Cardiac muscle cell (in vitro differentiated cells and primary cell): ENCODE measurements around the gene PTPRD. TPM values are rescaled to one million over a fixed set of nuclear protein-coding genes. Genes with fewer than 3 reads are reported as not detected.

Source experiments
- DNase-seq, 2 donors: peaks; one replicate each; pipeline versions ENCODE4 v3.0.0 to v3.0.0-alpha.2; 2010 to 2017; ENCODE audit warnings: low read depth in 1 of 2, low spot score in 1 of 2
- H3K27ac ChIP-seq: fragments of 200-600 bp; sonication (generic); 2 replicates; pipeline ENCODE4 v1.5.1; 2016
- H3K27me3 ChIP-seq: fragments of 200-600 bp; sonication (generic); 2 replicates; pipeline ENCODE4 v1.6.0; 2016; ENCODE audit warnings: control low read depth
- H3K36me3 ChIP-seq: fragments of 200-600 bp; sonication (generic); 2 replicates; pipeline ENCODE4 v1.5.1; 2016; ENCODE audit warnings: control low read depth
- H3K4me1 ChIP-seq: fragments of 200-600 bp; sonication (generic); 2 replicates; pipeline ENCODE4 v1.8.1; 2017; ENCODE audit warnings: low read depth, mild to moderate bottlenecking, mixed run types
- H3K4me3 ChIP-seq: fragments of 200-600 bp; sonication (generic); 2 replicates; pipeline ENCODE4 v1.5.1; 2016; ENCODE audit warnings: mild to moderate bottlenecking
- H3K9me3 ChIP-seq: fragments of 200-600 bp; sonication (generic); 2 replicates; pipeline ENCODE4 v1.5.1; 2017; ENCODE audit warnings: low read depth, mild to moderate bottlenecking, control low read depth
- CTCF ChIP-seq: IDR thresholded peaks from 2 replicates; pipeline ENCODE4 v1.5.1; 2012; ENCODE audit warnings: low read depth, mild to moderate bottlenecking, low read length
- polyA plus RNA-seq: library from polyadenylated mRNA; unstranded; fragments of >200 nt; fragmentation: Nextera tagmentation; extraction: Ambion mirVana; gene quantifications from 2 replicates; pipeline ENCODE4 v1.2.1, GENCODE V29; 2016
- total RNA-seq: library from RNA; depleted of rRNA; stranded (reverse); fragments of >200 nt; gene quantifications from 2 replicates; pipeline ENCODE4 v1.2.3, GENCODE V29; 2016

The PTPRD gene
- total and polyA plus RNA-seq, 2 experiments from 2014 or later = 37.0 to 287 TPM

- Histone ChIP-seq H3K4me1 (peaks cover 23% of the 10 kb centered on the region), H3K36me3 (no peaks in the 10 kb centered on the region), H3K27me3 (no peaks in the 10 kb centered on the region), H3K27ac (no peak overlapping the region), H3K9me3 (no peaks in the 10 kb centered on the region), H3K4me3 (no peak overlapping the region)
- peak; percentile 71 to 79 for DNase-seq
- TF ChIP-seq CTCF = peak; percentile 71
These were observed 1717.0 kb downstream of the PTPRD start for GRCh38 chr9:8895861-8896224.

GRCh38 chr9:8895106-8895860, 1717.5 kb downstream of the PTPRD start:
- H3K4me1 ChIP-seq = peaks cover 23% of the 10 kb centered on the region
- no peak for TF ChIP-seq CTCF
- H3K9me3 ChIP-seq = no peaks in the 10 kb centered on the region
- peak overlapping the region; percentile 27 for H3K27ac ChIP-seq
- H3K4me3 ChIP-seq = no peak overlapping the region
- H3K27me3 ChIP-seq = no peaks in the 10 kb centered on the region
- H3K36me3 ChIP-seq = no peaks in the 10 kb centered on the region
- DNase-seq = no peak

GRCh38 chr9:8890695-8891094, 1722.1 kb downstream of the PTPRD start:
- no peaks in the 10 kb centered on the region for H3K9me3 ChIP-seq
- no peaks in the 10 kb centered on the region for H3K27me3 ChIP-seq
- H3K4me1 ChIP-seq = peaks cover 14% of the 10 kb centered on the region
- H3K36me3 ChIP-seq = no peaks in the 10 kb centered on the region
- DNase-seq = no peak
- no peak overlapping the region for H3K27ac ChIP-seq
- no peak for TF ChIP-seq CTCF
- no peak overlapping the region for H3K4me3 ChIP-seq

- no peaks in the 10 kb centered on the region for H3K9me3 ChIP-seq
- no peak for DNase-seq
- no peak overlapping the region for H3K4me3 ChIP-seq
- H3K4me1 ChIP-seq = no peaks in the 10 kb centered on the region
- TF ChIP-seq CTCF = no peak
- no peaks in the 10 kb centered on the region for H3K27me3 ChIP-seq
- no peaks in the 10 kb centered on the region for H3K36me3 ChIP-seq
- no peak overlapping the region for H3K27ac ChIP-seq
These were observed 1723.7 kb downstream of the PTPRD start for GRCh38 chr9:8889100-8889499.

GRCh38 chr9:8888591-8888990, 1724.2 kb downstream of the PTPRD start:
- no peak for DNase-seq
- TF ChIP-seq CTCF = no peak
- Histone ChIP-seq H3K36me3 (no peaks in the 10 kb centered on the region), H3K4me1 (no peaks in the 10 kb centered on the region), H3K27ac (no peak overlapping the region), H3K9me3 (no peaks in the 10 kb centered on the region), H3K27me3 (no peaks in the 10 kb centered on the region), H3K4me3 (no peak overlapping the region)
